ENCODE data around the gene MRO. TPM values are rescaled to one million over a fixed set of nuclear protein-coding genes. Genes with fewer than 3 reads are reported as not detected.

MRO gene
- total RNA-seq, 1 experiment from 2014 or later = 0.32 TPM

DNA sequence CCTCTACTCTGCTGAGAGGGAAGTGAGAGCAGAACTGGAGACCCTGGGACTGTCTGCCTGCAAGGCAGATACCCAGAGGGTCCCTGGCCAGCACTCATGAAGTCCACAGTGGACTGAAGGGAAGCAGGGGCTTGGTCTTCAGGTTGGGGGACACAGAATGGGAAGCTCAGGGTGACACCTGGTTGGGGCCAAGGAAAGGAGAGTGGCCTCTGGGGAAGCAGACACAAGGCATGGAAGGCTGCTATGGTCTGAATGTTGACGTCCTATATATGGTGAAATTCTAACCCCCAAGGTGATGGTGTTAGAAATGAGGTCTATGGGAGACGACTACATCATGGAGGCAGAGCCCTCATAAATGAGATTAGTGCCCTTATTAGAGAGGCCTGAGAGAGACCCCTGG is 69.3 kb downstream of the MRO start:
- no peak for DNase-seq (ENCODE audit: low spot score)
- TF ChIP-seq EZH2 (IDR thresholded peaks at IDR 0.05; ENCODE audit: borderline replicate concordance, low read depth, low read length, poor library complexity, severe bottlenecking) = no peak
- TF ChIP-seq, protein P1, sequence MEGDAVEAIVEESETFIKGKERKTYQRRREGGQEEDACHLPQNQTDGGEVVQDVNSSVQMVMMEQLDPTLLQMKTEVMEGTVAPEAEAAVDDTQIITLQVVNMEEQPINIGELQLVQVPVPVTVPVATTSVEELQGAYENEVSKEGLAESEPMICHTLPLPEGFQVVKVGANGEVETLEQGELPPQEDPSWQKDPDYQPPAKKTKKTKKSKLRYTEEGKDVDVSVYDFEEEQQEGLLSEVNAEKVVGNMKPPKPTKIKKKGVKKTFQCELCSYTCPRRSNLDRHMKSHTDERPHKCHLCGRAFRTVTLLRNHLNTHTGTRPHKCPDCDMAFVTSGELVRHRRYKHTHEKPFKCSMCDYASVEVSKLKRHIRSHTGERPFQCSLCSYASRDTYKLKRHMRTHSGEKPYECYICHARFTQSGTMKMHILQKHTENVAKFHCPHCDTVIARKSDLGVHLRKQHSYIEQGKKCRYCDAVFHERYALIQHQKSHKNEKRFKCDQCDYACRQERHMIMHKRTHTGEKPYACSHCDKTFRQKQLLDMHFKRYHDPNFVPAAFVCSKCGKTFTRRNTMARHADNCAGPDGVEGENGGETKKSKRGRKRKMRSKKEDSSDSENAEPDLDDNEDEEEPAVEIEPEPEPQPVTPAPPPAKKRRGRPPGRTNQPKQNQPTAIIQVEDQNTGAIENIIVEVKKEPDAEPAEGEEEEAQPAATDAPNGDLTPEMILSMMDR (conservative IDR thresholded peaks at IDR 0.05; ENCODE audit: low read depth, low read length) = no peak
- no peak overlapping the region for H3K27ac ChIP-seq (ENCODE audit: low read depth, low read length, poor library complexity, severe bottlenecking)
- BruUV-seq (replicated peaks) = no TSS peak
- no peak overlapping the region for H3K4me3 ChIP-seq (ENCODE audit: low read depth, low read length, poor library complexity, severe bottlenecking)
- intact Hi-C loops (cut with micrococcal nuclease; ENCODE audit: unreplicated experiment) = no loop called here
- no peaks in the 10 kb centered on the region for H3K9me3 ChIP-seq (ENCODE audit: low read depth, low read length, poor library complexity, severe bottlenecking)
- H3K36me3 ChIP-seq (ENCODE audit: insufficient read depth, low read length, poor library complexity, severe bottlenecking) = no peaks in the 10 kb centered on the region
- ChIA-PET CTCF (no interaction called here), POLR2A (ENCODE audit: low non-redundant PET) (no interaction called here)
- peaks cover 7% of the 10 kb centered on the region for H3K27me3 ChIP-seq (replicated peaks; ENCODE audit: insufficient read depth, low read depth, low read length, poor library complexity)
- peaks cover 16% of the 10 kb centered on the region for H3K4me1 ChIP-seq (ENCODE audit: insufficient read depth, low read length, poor library complexity, severe bottlenecking)

- no peak for TF ChIP-seq EZH2 (IDR thresholded peaks at IDR 0.05; ENCODE audit: borderline replicate concordance, low read depth, low read length, poor library complexity, severe bottlenecking)
- TF ChIP-seq, protein P1 (conservative IDR thresholded peaks at IDR 0.05; ENCODE audit: low read depth, low read length) = no peak
- Histone ChIP-seq H3K9me3 (ENCODE audit: low read depth, low read length, poor library complexity, severe bottlenecking) (no peaks in the 10 kb centered on the region), H3K4me3 (ENCODE audit: low read depth, low read length, poor library complexity, severe bottlenecking) (no peak overlapping the region), H3K4me1 (ENCODE audit: insufficient read depth, low read length, poor library complexity, severe bottlenecking) (peaks cover 16% of the 10 kb centered on the region), H3K36me3 (ENCODE audit: insufficient read depth, low read length, poor library complexity, severe bottlenecking) (no peaks in the 10 kb centered on the region), H3K27me3 (replicated peaks; ENCODE audit: insufficient read depth, low read depth, low read length, poor library complexity) (peaks cover 4% of the 10 kb centered on the region), H3K27ac (ENCODE audit: low read depth, low read length, poor library complexity, severe bottlenecking) (no peak overlapping the region)
- no TSS peak for BruUV-seq (replicated peaks)
- no peak for DNase-seq (ENCODE audit: low spot score)
- POLR2A ChIA-PET (ENCODE audit: low non-redundant PET) = no interaction called here
- CTCF ChIA-PET = no interaction called here
- intact Hi-C loops (cut with micrococcal nuclease; ENCODE audit: unreplicated experiment) = no loop called here
Observed at GRCh38 chr18:50749945-50750344, 69.9 kb downstream of the MRO start.

DNA sequence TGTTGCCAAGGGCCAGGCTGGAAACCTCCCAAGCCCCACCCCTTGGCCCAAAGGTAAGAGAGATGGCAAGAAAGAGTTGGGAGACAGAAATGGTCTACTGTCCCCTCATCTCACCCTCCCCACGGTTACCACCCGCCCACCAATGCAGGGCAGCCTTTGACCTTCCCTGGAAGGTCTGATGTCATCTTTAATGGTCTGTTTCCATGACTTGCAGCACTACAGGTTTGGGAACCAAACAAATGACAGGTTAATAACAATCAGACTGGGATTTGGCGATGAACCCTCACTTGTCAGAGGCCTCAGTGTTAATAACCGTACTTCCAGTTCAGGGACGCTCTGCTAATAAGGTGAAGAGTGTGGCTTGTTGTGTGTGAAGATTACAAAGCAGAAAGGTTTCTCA is 70.4 kb downstream of the MRO start:
- TF ChIP-seq, protein P1 (conservative IDR thresholded peaks at IDR 0.05; ENCODE audit: low read depth, low read length) = no peak
- no peak for TF ChIP-seq EZH2 (IDR thresholded peaks at IDR 0.05; ENCODE audit: borderline replicate concordance, low read depth, low read length, poor library complexity, severe bottlenecking)
- BruUV-seq (replicated peaks) = no TSS peak
- no peak for DNase-seq (ENCODE audit: low spot score)
- H3K27me3 ChIP-seq (replicated peaks; ENCODE audit: insufficient read depth, low read depth, low read length, poor library complexity) = no peaks in the 10 kb centered on the region
- H3K4me1 ChIP-seq (ENCODE audit: insufficient read depth, low read length, poor library complexity, severe bottlenecking) = peaks cover 16% of the 10 kb centered on the region
- POLR2A ChIA-PET (ENCODE audit: low non-redundant PET) = no interaction called here
- CTCF ChIA-PET = no interaction called here
- H3K36me3 ChIP-seq (ENCODE audit: insufficient read depth, low read length, poor library complexity, severe bottlenecking) = no peaks in the 10 kb centered on the region
- no peak overlapping the region for H3K4me3 ChIP-seq (ENCODE audit: low read depth, low read length, poor library complexity, severe bottlenecking)
- no peaks in the 10 kb centered on the region for H3K9me3 ChIP-seq (ENCODE audit: low read depth, low read length, poor library complexity, severe bottlenecking)
- intact Hi-C loops (cut with micrococcal nuclease; ENCODE audit: unreplicated experiment) = no loop called here
- no peak overlapping the region for H3K27ac ChIP-seq (ENCODE audit: low read depth, low read length, poor library complexity, severe bottlenecking)
